GM18511 (cell line): ENCODE data around the gene CPXCR1.
"Not testable (repeated sequence)": the region's sequence is repeated elsewhere in the genome, so short reads cannot be mapped to it uniquely, and the experiment has no call there.

Experiments
- ATAC-seq: cut with Tn5 transposase; IDR thresholded peaks from one replicate; pipeline ENCODE4 v1.9.1; 2021; ENCODE audit warnings: mild to moderate bottlenecking, moderate library complexity; ENCODE audit not compliant: unreplicated experiment

Gene CPXCR1

DNA sequence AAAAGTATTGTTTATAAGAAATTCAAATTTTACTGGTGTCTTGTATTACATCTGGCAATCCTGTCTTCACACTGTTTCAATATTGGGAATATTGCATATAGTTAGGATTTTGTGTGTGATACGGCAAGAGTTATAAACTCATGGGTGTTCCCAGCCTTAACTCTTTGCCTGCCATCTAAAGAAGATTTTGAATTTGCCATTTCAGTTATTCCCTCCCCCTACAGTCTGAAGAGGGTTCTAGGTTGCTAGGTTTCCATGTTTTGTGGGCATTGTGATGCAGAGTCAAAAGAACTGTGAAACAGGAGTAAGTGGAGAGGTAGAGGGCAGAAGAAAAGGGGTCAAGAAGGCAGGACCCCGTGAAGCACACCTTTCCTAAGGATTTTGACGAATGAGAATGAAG lies at the start of gene CPXCR1:
TSS of gene CPXCR1 (plus strand) at position 301 of the 400 bp plus-strand sequence. CDS start 6,190 bp downstream, outside the sequence.
- ATAC-seq, result no peak

DNA sequence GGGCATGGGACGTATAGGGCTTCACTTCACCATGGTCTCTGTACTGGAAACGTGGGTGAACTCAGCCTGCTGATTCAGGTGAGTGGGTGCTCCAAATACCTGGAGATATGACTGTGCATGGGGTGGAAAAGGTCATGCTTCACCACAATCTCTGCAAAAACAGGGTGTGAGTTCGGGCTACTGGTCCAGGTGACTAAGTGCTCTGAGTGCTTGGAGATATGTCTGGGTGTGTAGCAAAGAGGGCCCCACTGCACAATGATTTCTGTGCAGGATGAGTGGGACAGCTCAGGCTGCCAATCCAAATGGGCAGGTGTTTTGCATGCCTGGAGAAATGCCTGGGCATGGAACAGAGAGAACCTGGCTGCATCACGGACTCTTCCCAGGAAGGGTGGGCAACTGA lies 11.2 kb upstream of the CPXCR1 start:
- ATAC-seq, result no peak

DNA sequence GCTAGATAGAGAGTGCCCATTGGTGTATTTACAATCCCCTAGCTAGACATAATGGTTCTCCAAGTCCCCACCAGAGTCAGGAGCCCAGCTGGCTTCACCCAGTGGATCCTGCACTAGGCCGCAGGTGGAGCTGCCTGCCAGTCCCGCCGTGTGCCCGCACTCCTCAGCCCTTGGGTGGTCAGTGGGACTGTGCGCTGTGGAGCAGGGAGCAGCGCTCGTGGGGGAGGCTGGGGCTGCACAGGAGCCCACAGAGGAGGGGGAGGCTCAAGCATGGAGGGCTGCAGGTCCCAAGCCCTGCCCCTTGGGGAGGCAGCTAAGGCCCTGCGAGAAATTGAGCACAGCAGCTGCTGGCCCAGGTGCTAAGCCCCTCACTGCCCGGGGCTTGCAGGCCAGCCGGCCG lies 810 bp upstream of the CPXCR1 start:
- not testable (repeated sequence) for ATAC-seq

DNA sequence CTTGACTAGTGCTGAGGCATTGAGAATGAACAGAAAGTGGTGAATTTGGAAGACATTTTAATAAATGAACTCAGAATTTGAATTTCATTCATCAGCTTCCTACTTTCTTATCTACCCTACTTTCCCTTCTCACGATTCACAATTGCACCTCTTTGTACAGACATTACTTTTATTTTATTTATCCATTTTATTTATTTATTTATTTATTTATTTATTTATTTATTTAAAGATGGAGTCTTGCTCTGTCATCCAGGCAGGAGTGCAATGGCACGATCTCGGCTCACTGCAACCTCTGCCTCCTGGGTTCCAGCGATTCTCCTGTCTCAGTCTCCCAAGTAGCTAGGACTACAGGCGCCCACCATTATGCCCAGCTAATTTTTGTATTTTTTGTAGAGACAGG lies 5.3 kb downstream of the CPXCR1 start:
- ATAC-seq, result not testable (repeated sequence)

DNA sequence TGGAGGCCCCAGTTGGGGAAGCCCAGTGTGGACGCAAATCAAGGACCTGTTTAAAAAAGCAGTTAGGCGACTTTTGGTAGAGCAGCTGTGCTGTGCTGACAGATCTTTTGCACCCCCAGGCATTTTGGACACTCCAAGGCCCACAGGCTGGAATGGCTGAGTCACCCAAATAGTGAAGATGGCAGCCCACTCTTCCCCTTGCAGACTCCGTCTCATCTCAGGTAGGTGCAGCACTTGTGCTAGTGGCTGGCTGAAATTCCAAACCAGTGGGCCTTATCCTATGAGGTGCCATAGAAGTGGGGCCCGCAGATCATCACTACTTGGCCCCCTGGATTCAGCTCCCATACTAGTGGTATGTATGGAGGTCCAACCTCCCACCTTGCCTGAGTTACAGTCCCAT lies 42.8 kb downstream of the CPXCR1 start:
- ATAC-seq, result no peak
